ENCODE results near the gene IGHMBP2. TPM values are rescaled to one million over a fixed set of nuclear protein-coding genes. Genes with fewer than 3 reads are reported as not detected.

The IGHMBP2 gene
- polyA plus RNA-seq, 1 donor: 10.3 TPM

- no peak for DNase-seq (ENCODE audit: low read depth)
These were observed 77.0 kb downstream of the IGHMBP2 start, which contains the start of gene MRGPRD for GRCh38 chr11:68980776-68981065. Gene MRGPRD (minus strand): TSS chr11:68980986. CDS start chr11:68980986, 0 bp downstream.

GRCh38 chr11:68982134-68982533, 78.4 kb downstream of the IGHMBP2 start:
- no peak for DNase-seq (ENCODE audit: low read depth)

GRCh38 chr11:68983801-68984200, 80.1 kb downstream of the IGHMBP2 start:
- DNase-seq (ENCODE audit: low read depth): no peak

GRCh38 chr11:68987211-68987610, 83.5 kb downstream of the IGHMBP2 start:
- no peak for DNase-seq (ENCODE audit: low read depth)

GRCh38 chr11:68988491-68988890, 84.8 kb downstream of the IGHMBP2 start:
- DNase-seq (ENCODE audit: low read depth): no peak

Other genes starting within 250 kb of the IGHMBP2 start
- 0.28 TPM for gene GAL, start 219.3 kb upstream of the IGHMBP2 start, polyA plus RNA-seq (ENCODE audit: insufficient read length)
- 0.53 TPM for gene TESMIN, start 152.4 kb upstream of the IGHMBP2 start, polyA plus RNA-seq (ENCODE audit: insufficient read length)
- gene CPT1A, start 62.0 kb upstream of the IGHMBP2 start, polyA plus RNA-seq (ENCODE audit: insufficient read length): 9.7 TPM
- 51.5 TPM for gene MRPL21, start 59 bp upstream of the IGHMBP2 start, polyA plus RNA-seq (ENCODE audit: insufficient read length)
- 0.62 TPM for gene MRGPRD, start 77.1 kb downstream of the IGHMBP2 start, polyA plus RNA-seq (ENCODE audit: insufficient read length)
- 18.3 TPM for gene MRGPRF, start 109.4 kb downstream of the IGHMBP2 start, polyA plus RNA-seq (ENCODE audit: insufficient read length)
- 7.1 TPM for gene TPCN2, start 145.0 kb downstream of the IGHMBP2 start, polyA plus RNA-seq (ENCODE audit: insufficient read length)

Data from forelimb muscle (tissue), 1 donor.